ENCODE results near the gene SEC23B.

DNA sequence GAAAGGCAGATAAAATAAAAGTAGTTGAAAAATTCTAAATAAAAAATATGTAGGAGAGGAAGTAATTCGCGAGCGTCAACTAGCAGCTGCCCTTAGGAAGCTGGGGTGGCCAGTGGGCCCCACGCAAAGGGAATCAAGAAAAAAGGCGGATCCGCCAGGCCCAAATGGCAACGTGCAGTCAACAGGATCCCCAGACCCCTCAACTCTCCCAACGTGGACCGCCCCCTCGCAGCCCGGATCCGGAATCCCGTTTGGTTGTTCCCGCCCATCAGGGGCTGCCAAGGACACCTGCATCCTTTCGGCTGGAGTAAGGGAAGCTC lies 41.2 kb upstream of the SEC23B start:
- TF ChIP-seq, protein P1, sequence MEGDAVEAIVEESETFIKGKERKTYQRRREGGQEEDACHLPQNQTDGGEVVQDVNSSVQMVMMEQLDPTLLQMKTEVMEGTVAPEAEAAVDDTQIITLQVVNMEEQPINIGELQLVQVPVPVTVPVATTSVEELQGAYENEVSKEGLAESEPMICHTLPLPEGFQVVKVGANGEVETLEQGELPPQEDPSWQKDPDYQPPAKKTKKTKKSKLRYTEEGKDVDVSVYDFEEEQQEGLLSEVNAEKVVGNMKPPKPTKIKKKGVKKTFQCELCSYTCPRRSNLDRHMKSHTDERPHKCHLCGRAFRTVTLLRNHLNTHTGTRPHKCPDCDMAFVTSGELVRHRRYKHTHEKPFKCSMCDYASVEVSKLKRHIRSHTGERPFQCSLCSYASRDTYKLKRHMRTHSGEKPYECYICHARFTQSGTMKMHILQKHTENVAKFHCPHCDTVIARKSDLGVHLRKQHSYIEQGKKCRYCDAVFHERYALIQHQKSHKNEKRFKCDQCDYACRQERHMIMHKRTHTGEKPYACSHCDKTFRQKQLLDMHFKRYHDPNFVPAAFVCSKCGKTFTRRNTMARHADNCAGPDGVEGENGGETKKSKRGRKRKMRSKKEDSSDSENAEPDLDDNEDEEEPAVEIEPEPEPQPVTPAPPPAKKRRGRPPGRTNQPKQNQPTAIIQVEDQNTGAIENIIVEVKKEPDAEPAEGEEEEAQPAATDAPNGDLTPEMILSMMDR (conservative IDR thresholded peaks at IDR 0.05; ENCODE audit: low read length) = no peak
- no peak for TF ChIP-seq EZH2phosphoT487 (IDR thresholded peaks at IDR 0.05; ENCODE audit: borderline replicate concordance, low read depth, low read length)
